HG02852 (cell line): ENCODE measurements around the gene WDTC1.

Experiments used
- ATAC-seq: cut with Tn5 transposase; IDR thresholded peaks from one replicate; pipeline ENCODE4 v1.9.1; 2021; ENCODE audit warnings: mild to moderate bottlenecking, moderate library complexity; ENCODE audit not compliant: unreplicated experiment

Gene WDTC1

DNA sequence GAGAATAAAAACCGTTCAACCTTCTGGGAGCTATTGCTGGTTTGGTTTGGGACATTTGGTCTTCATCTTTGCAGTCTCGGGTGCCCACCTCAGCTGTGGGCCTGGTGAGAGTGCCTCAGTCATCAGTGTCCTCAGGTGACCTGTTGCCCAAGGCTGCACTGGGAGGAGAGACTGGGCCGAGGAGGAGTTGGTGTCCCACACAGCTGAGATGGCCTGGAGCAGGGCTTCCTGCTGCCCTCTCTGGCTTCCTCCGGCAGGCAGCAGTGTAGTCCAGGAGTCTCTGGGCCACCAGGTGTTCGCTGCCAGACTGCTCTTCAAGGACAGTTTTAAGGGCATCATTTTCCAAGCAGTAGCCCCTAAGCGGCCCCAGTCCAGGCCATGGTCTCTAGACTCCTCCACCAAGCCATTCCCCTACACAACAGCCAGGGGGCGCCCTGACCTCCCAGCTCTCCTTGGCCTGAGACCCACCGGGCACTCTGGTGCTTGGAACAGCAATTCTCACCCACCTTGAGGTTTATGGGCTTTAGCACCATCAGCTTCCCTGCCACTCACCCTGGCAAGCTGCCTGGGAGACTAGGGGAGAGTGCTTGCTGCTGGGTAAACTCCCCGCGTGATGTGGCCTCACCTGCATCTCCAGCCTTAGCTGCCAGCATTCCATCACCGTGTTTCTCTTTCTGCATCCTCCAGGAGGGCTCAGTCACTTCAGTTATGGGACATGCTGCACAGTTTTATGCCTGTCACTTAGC is 98.3 kb downstream of the WDTC1 start:
- no peak for ATAC-seq

- ATAC-seq: no peak
Measured at GRCh38 chr1:27333717-27334279, 99.4 kb downstream of the WDTC1 start.

GRCh38 chr1:27335506-27336422 is 101.3 kb downstream of the WDTC1 start:
- ATAC-seq: no peak

GRCh38 chr1:27336756-27337155 is 102.3 kb downstream of the WDTC1 start:
- no peak for ATAC-seq

GRCh38 chr1:27338751-27339150 is 104.3 kb downstream of the WDTC1 start:
- no peak for ATAC-seq

DNA sequence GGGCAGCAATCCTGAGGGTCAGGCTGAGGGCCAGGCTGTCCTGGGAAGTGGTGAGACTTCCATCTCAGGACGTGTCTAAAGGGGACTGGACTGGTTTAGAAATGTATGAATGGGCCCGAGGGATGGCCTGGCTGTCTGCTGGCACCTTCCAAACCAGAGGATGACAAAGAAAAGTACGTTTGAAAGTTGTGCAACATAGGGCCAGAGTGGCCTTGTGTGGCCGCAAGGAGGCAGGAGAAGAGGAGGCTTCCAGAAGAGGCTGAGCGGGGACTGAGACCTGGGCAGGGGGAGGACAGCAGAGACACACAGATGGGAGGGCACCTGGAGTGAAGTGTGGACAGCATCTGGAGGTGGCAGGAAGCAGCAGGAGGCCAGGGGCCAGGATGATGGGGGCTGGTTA is 104.8 kb downstream of the WDTC1 start:
- no peak for ATAC-seq

GRCh38 chr1:27341525-27342252 is 107.3 kb downstream of the WDTC1 start, which contains the start of gene SYTL1:
Gene SYTL1, plus strand, starts transcription at chr1:27342022. Its CDS starts 3,313 bp downstream, at chr1:27345335.
- ATAC-seq: no peak

DNA sequence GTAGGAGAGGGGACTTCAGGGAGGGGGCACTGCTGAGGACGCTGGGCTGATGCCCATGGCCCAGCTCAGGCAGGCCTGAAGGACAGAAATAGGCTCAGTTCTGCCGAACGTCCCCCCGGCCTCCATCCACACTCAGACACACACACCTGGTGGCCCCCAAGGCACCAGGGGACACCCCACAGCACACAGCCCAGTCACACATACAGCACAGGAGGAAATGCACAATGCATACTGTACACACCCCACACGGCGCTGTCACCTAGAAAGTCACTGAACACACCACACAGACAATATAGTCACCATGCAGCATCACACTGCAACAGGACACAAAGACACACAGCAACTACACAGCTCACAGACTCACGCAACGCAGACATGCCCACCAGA is 108.0 kb downstream of the WDTC1 start:
- no peak for ATAC-seq

- no peak for ATAC-seq
Measured at GRCh38 chr1:27342778-27343638, 108.6 kb downstream of the WDTC1 start.

- ATAC-seq: no peak
Measured at GRCh38 chr1:27343639-27344025, 109.2 kb downstream of the WDTC1 start.

GRCh38 chr1:27345272-27345671 is 110.8 kb downstream of the WDTC1 start:
- ATAC-seq: no peak

GRCh38 chr1:27346357-27346756 is 111.9 kb downstream of the WDTC1 start:
- no peak for ATAC-seq

- no peak for ATAC-seq
Measured at GRCh38 chr1:27346991-27347624, 112.7 kb downstream of the WDTC1 start.

GRCh38 chr1:27348861-27349783 is 114.7 kb downstream of the WDTC1 start:
- no peak for ATAC-seq

DNA sequence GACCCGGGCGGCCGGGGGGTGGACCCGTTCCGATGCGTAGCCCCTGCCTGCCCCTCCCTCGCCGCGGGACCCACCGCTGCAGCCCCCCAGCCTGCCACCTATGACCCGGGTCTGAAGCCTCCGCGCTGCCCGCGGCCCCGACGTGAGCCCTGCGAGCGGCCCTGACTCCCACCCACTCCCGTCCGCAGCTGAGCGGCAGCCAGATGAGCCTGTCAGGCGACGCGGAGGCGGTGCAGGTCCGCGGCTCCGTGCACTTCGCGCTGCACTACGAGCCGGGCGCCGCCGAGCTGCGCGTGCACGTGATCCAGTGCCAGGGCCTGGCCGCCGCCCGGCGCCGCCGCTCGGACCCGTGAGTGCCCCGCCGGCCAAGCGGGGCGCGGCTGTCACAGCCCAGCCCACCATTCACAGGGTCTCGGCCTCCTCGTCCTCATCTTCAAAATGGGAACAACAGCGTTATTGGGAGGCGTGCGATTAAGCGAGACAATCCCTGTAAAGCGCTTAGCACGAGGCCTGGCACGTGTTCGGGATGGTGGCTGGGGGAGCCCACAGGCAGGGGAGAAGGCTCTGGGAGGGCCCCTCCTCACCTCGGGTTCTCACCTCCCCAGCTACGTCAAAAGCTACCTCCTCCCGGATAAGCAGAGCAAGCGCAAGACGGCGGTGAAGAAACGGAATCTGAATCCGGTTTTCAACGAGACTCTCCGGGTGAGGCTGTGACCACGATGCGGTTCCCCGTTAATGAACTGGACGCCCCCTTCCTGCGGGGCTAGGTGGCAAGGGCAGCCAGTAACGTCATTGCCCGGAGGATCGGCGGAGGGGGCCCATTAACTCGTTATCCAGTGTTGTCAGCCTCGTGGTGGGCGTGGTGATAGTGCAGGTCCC is 115.6 kb downstream of the WDTC1 start:
- no peak for ATAC-seq

DNA sequence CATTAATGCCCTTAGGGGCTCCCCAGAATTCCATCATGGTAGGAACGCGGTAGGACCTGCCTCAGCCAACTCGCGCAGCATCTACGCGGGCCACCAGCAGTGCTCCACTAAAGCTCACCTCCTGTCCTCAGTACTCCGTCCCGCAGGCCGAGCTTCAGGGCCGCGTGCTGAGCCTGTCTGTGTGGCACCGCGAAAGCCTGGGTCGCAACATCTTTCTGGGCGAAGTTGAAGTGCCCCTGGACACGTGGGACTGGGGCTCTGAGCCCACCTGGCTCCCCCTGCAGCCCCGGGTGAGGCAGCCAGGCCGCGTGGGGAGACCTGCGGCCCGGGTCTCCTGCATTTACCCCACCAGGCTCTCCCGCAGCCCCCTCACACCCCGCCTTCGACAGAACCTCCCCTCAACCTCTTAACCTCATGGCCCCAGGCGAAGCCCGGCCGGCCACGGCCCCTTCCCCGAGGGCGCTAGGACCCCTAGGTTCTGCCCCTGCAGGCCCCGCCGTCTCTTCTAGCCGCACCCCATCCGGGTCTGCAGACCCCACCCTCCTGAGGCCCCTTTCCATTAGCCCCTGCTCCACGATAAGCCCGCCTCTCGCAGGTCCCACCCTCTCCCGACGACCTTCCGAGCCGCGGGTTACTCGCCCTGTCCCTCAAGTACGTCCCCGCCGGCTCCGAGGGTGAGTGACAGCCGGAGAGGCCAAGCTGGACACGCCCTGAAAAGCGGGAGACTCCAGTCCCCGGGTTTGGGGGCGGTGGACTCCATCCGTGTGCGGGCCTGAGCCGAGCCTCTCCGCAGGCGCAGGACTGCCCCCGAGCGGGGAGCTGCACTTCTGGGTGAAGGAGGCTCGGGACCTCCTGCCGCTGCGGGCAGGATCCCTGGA is 116.5 kb downstream of the WDTC1 start:
- no peak for ATAC-seq
